DMS53 treated with DMSO at 0.1 percent for 48 hours (cell line): ENCODE data around the gene CCR9.

Source experiments
- DNase-seq: peaks from one replicate; lab custom pipeline; 2025; ENCODE audit not compliant: unreplicated experiment; lab: John Stamatoyannopoulos, UW

The CCR9 gene

GRCh38 chr3:45951946-45952345 is 65.6 kb downstream of the CCR9 start:
- DNase-seq: no peak

GRCh38 chr3:45952456-45952855 is 66.1 kb downstream of the CCR9 start:
- no peak for DNase-seq
